Measurements from ENCODE around the gene MRPS34.

MRPS34 gene

GRCh38 chr16:1794908-1795666 lies 22.2 kb upstream of the MRPS34 start:
- DNase-seq (ENCODE audit: low read depth in 2 of 2) = no peak

GRCh38 chr16:1794221-1794871 lies 21.4 kb upstream of the MRPS34 start:
- DNase-seq (ENCODE audit: low read depth in 2 of 2) = no peak

- no peak for DNase-seq (ENCODE audit: low read depth in 2 of 2)
Measured at GRCh38 chr16:1793578-1794220, 20.8 kb upstream of the MRPS34 start, which contains the start of gene IGFALS. TSS of gene IGFALS (minus strand) at chr16:1793705. CDS start at chr16:1793652, 53 bp downstream.

- no peak for DNase-seq (ENCODE audit: low read depth in 2 of 2)
Measured at GRCh38 chr16:1792836-1793577, 20.1 kb upstream of the MRPS34 start.

- DNase-seq (ENCODE audit: low read depth in 2 of 2) = no peak
Measured at GRCh38 chr16:1791943-1792812, 19.2 kb upstream of the MRPS34 start.

- DNase-seq (ENCODE audit: low read depth in 2 of 2) = no peak
Measured at GRCh38 chr16:1791256-1791942, 18.5 kb upstream of the MRPS34 start.

GRCh38 chr16:1790611-1791255 lies 17.8 kb upstream of the MRPS34 start:
- DNase-seq (ENCODE audit: low read depth in 2 of 2) = no peak

GRCh38 chr16:1790261-1790610 lies 17.3 kb upstream of the MRPS34 start:
- DNase-seq (ENCODE audit: low read depth in 2 of 2) = no peak

GRCh38 chr16:1789643-1790045 lies 16.7 kb upstream of the MRPS34 start:
- no peak for DNase-seq (ENCODE audit: low read depth in 2 of 2)

GRCh38 chr16:1788708-1789100 lies 15.8 kb upstream of the MRPS34 start:
- DNase-seq (ENCODE audit: low read depth in 2 of 2) = no peak

GRCh38 chr16:1788095-1788707 lies 15.3 kb upstream of the MRPS34 start:
- no peak for DNase-seq (ENCODE audit: low read depth in 2 of 2)

- DNase-seq (ENCODE audit: low read depth in 2 of 2) = no peak
Measured at GRCh38 chr16:1787322-1788094, 14.6 kb upstream of the MRPS34 start.

- no peak for DNase-seq (ENCODE audit: low read depth in 2 of 2)
Measured at GRCh38 chr16:1787056-1787321, 14.1 kb upstream of the MRPS34 start.

GRCh38 chr16:1786242-1787055 lies 13.5 kb upstream of the MRPS34 start:
- no peak for DNase-seq (ENCODE audit: low read depth in 2 of 2)

GRCh38 chr16:1785846-1786170 lies 12.9 kb upstream of the MRPS34 start:
- no peak for DNase-seq (ENCODE audit: low read depth in 2 of 2)

- DNase-seq (ENCODE audit: low read depth in 2 of 2) = no peak
Measured at GRCh38 chr16:1784977-1785845, 12.3 kb upstream of the MRPS34 start.
